H9 (cell line): ENCODE results near the gene VASN. TPM values are rescaled to one million over a fixed set of nuclear protein-coding genes. Genes with fewer than 3 reads are reported as not detected.
A peak's percentile ranks its signal among the peaks of the same experiment; 100 is the strongest.

Source experiments
- DNase-seq: peaks from one replicate; pipeline ENCODE4 v3.0.0-alpha.2; 2017
- H2AFZ ChIP-seq: one replicate; pipeline ENCODE4 v1.6.1; 2013; ENCODE audit warnings: mild to moderate bottlenecking, low read length, control low read depth, moderate library complexity
- H2AK5ac ChIP-seq: 2 replicates; pipeline ENCODE4 v1.6.1; 2013; ENCODE audit warnings: low read length, control low read depth, mixed read lengths; ENCODE audit not compliant: insufficient read length
- H2BK120ac ChIP-seq: one replicate; pipeline ENCODE4 v1.6.1; 2013; ENCODE audit warnings: low read depth, mild to moderate bottlenecking, low read length, control low read depth, inconsistent platforms; ENCODE audit not compliant: poor library complexity, severe bottlenecking
- H2BK12ac ChIP-seq: 2 replicates; pipeline ENCODE4 v1.6.1; 2013; ENCODE audit warnings: low read length, control low read depth, mixed read lengths, low read depth; ENCODE audit not compliant: insufficient read length
- H2BK15ac ChIP-seq: 2 replicates; pipeline ENCODE4 v1.6.1; 2013; ENCODE audit warnings: low read depth, low read length, control low read depth
- H2BK20ac ChIP-seq: one replicate; pipeline ENCODE4 v1.6.1; 2013; ENCODE audit warnings: low read depth, mild to moderate bottlenecking, low read length, control low read depth, inconsistent platforms; ENCODE audit not compliant: poor library complexity, severe bottlenecking
- H2BK5ac ChIP-seq: 2 replicates; pipeline ENCODE4 v1.6.1; 2013; ENCODE audit warnings: low read length, control low read depth, mixed read lengths; ENCODE audit not compliant: insufficient read length
- H3K14ac ChIP-seq: 2 replicates; pipeline ENCODE4 v1.6.1; 2013; ENCODE audit warnings: low read length, control low read depth; ENCODE audit not compliant: insufficient read depth
- H3K18ac ChIP-seq: 2 replicates; pipeline ENCODE4 v1.6.1; 2013; ENCODE audit warnings: low read depth, mild to moderate bottlenecking, mixed read lengths, low read length, control low read depth; ENCODE audit not compliant: insufficient read length
- H3K23ac ChIP-seq: 2 replicates; pipeline ENCODE4 v1.6.1; 2013; ENCODE audit warnings: low read length, control low read depth, mixed read lengths, low read depth; ENCODE audit not compliant: insufficient read length
- H3K23me2 ChIP-seq: 2 replicates; pipeline ENCODE4 v1.6.1; 2013; ENCODE audit warnings: low read depth, mild to moderate bottlenecking, mixed read lengths, low read length, control low read depth; ENCODE audit not compliant: insufficient read length, poor library complexity, severe bottlenecking
- H3K27ac ChIP-seq: 2 replicates; pipeline ENCODE4 v1.5.1; 2013; ENCODE audit warnings: low read length, control low read depth, mixed read lengths, low read depth; ENCODE audit not compliant: insufficient read length
- H3K27me3 ChIP-seq: 2 replicates; pipeline ENCODE4 v1.6.1; 2013; ENCODE audit warnings: low read length, control low read depth, inconsistent platforms; ENCODE audit not compliant: insufficient read depth
- H3K4ac ChIP-seq: 2 replicates; pipeline ENCODE4 v1.6.1; 2013; ENCODE audit warnings: low read depth, mild to moderate bottlenecking, control low read depth, inconsistent platforms, low read length, moderate library complexity
- H3K4me1 ChIP-seq: 2 replicates; pipeline ENCODE4 v1.6.1; 2013; ENCODE audit warnings: low read length, control low read depth, inconsistent platforms; ENCODE audit not compliant: insufficient read depth
- H3K4me2 ChIP-seq: 2 replicates; pipeline ENCODE4 v1.6.1; 2013; ENCODE audit warnings: low read length, control low read depth, mixed read lengths; ENCODE audit not compliant: insufficient read length, insufficient read depth
- H3K56ac ChIP-seq: 2 replicates; pipeline ENCODE4 v1.6.1; 2013; ENCODE audit warnings: low read depth, mild to moderate bottlenecking, mixed read lengths, low read length, control low read depth; ENCODE audit not compliant: insufficient read length
- H3K79me1 ChIP-seq: 2 replicates; pipeline ENCODE4 v1.6.1; 2013; ENCODE audit warnings: low read depth, mild to moderate bottlenecking, moderate library complexity, low read length, control low read depth, inconsistent platforms; ENCODE audit not compliant: insufficient read depth, poor library complexity, severe bottlenecking
- H3K79me2 ChIP-seq: 2 replicates; pipeline ENCODE4 v1.6.1; 2013; ENCODE audit warnings: low read length, control low read depth, inconsistent platforms; ENCODE audit not compliant: insufficient read depth
- H3K9ac ChIP-seq: 2 replicates; pipeline ENCODE4 v1.6.1; 2013; ENCODE audit warnings: low read length, control low read depth, mixed read lengths; ENCODE audit not compliant: insufficient read length; ENCODE audit errors: extremely low read depth
- H3K9me3 ChIP-seq: one replicate; pipeline ENCODE4 v1.6.1; 2013; ENCODE audit warnings: low read depth, low read length, inconsistent platforms; ENCODE audit not compliant: control insufficient read depth
- H3T11ph ChIP-seq: one replicate; pipeline ENCODE4 v1.6.1; 2013; ENCODE audit warnings: mild to moderate bottlenecking, low read length, control low read depth, inconsistent platforms
- H4K20me1 ChIP-seq: one replicate; pipeline ENCODE4 v1.6.1; 2013; ENCODE audit not compliant: control insufficient read depth, insufficient read length, insufficient read depth
- H4K5ac ChIP-seq: 2 replicates; pipeline ENCODE4 v1.6.1; 2013; ENCODE audit warnings: low read depth, mild to moderate bottlenecking, mixed read lengths, low read length, control low read depth; ENCODE audit not compliant: insufficient read length
- H4K8ac ChIP-seq: replicated peaks from 2 replicates; pipeline ENCODE4 v1.6.1; 2013; ENCODE audit warnings: low read length, control low read depth, mixed read lengths, low read depth; ENCODE audit not compliant: insufficient read length
- H4K91ac ChIP-seq: 2 replicates; pipeline ENCODE4 v1.6.1; 2013; ENCODE audit warnings: low read depth, mild to moderate bottlenecking, moderate library complexity, mixed read lengths, low read length, control low read depth; ENCODE audit not compliant: insufficient read length
- H3K27ac Mint-ChIP-seq, 3 experiments: 2 replicates in 2 of 3; 3 replicates in 1 of 3; pipeline ENCODE4 v1.8.0; 2020 to 2021; ENCODE audit warnings: mixed read lengths in 3 of 3, mild to moderate bottlenecking in 1 of 3, moderate library complexity in 1 of 3
- H3K27me3 Mint-ChIP-seq: 2 replicates; pipeline ENCODE4 v1.8.0; 2021; ENCODE audit warnings: low read depth, mild to moderate bottlenecking, moderate library complexity, mixed read lengths
- H3K36me3 Mint-ChIP-seq, 3 experiments: 2 replicates in 2 of 3; 3 replicates in 1 of 3; pipeline ENCODE4 v1.8.0; 2020 to 2021; ENCODE audit warnings: low read depth in 3 of 3, mixed read lengths in 3 of 3; ENCODE audit not compliant: insufficient read depth in 1 of 3
- H3K4me1 Mint-ChIP-seq, 2 experiments: 2 replicates each; pipeline ENCODE4 v1.8.0; 2020; ENCODE audit warnings: mixed read lengths in 2 of 2
- H3K4me3 Mint-ChIP-seq, 2 experiments: 2 replicates in 1 of 2; 3 replicates in 1 of 2; pipeline ENCODE4 v1.8.0; 2020 to 2021; ENCODE audit warnings: mild to moderate bottlenecking in 2 of 2, mixed read lengths in 2 of 2, moderate library complexity in 1 of 2
- H3K9me3 Mint-ChIP-seq, 2 experiments: 2 replicates in 1 of 2; 3 replicates in 1 of 2; pipeline ENCODE4 v1.8.0; 2020; ENCODE audit warnings: mild to moderate bottlenecking in 2 of 2, mixed read lengths in 2 of 2, moderate library complexity in 1 of 2
- WGBS: extraction: QIAGEN DNeasy Blood & Tissue Kit; methylation state at CpG from one replicate; pipeline ENCODE4 v1.1.7; 2013; ENCODE audit warnings: missing lambda C conversion rate, low lambda C conversion rate, mixed read lengths; ENCODE audit not compliant: insufficient read length; ENCODE audit errors: extremely low coverage; 5-methylcytosine and 5-hydroxymethylcytosine counted together
- total RNA-seq: library from RNA; stranded (reverse); gene quantifications from 2 replicates; pipeline ENCODE4 v1.2.1, GENCODE V29; 2021
- TF ChIP-seq, protein P1 (sequence below): fragments of 200-600 bp; sonication (generic); conservative IDR thresholded peaks from 3 replicates; pipeline ENCODE4 v1.8.0; 2021; ENCODE audit warnings: antibody characterized with exemption, mild to moderate bottlenecking

Gene VASN
- total RNA-seq, 1 experiment from 2014 or later: 11.0 TPM

DNA sequence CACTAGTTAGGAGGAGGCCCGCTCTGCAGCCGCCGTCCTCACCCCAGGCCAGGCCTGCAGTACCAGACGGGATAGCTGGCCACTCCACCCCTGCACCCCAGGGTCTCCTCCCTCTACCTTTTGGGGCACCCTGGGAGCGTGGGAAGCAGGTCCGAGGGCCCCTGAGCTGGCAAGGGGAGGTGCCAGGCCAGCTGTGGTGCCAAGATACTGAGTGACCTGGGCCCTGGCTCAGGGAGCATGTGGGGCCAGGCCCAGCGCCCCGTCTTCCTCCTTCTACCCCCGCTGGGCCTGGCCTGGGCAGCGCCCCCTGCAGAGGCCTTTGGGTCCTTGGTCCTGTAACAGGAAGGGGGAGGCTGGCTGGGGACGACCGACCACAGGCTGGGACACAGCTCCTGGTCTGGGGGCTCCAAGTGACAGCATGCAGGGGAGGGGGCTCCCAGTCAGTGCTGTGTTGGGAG, 33.5 kb upstream of the VASN start:
- TF ChIP-seq, protein P1, sequence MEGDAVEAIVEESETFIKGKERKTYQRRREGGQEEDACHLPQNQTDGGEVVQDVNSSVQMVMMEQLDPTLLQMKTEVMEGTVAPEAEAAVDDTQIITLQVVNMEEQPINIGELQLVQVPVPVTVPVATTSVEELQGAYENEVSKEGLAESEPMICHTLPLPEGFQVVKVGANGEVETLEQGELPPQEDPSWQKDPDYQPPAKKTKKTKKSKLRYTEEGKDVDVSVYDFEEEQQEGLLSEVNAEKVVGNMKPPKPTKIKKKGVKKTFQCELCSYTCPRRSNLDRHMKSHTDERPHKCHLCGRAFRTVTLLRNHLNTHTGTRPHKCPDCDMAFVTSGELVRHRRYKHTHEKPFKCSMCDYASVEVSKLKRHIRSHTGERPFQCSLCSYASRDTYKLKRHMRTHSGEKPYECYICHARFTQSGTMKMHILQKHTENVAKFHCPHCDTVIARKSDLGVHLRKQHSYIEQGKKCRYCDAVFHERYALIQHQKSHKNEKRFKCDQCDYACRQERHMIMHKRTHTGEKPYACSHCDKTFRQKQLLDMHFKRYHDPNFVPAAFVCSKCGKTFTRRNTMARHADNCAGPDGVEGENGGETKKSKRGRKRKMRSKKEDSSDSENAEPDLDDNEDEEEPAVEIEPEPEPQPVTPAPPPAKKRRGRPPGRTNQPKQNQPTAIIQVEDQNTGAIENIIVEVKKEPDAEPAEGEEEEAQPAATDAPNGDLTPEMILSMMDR: no peak
- Histone ChIP-seq H3K4ac (no peak overlapping the region), H2BK20ac (no peak overlapping the region), H3K14ac (no peak overlapping the region), H3K9me3 (no peaks in the 10 kb centered on the region), H3K27me3 (no peaks in the 10 kb centered on the region), H4K91ac (no peak overlapping the region), H4K8ac (no peak overlapping the region), H4K20me1 (no peaks in the 10 kb centered on the region), H3K23ac (no peak overlapping the region), H3K23me2 (no peaks in the 10 kb centered on the region), H3K18ac (no peak overlapping the region), H2BK5ac (no peak overlapping the region), H2BK15ac (0 out of 2 replicates have a peak overlapping the region, but pooled peaks have one; percentile 24), H3K79me1 (no peaks in the 10 kb centered on the region), H2BK12ac (no peak overlapping the region), H2AFZ (no peak overlapping the region), H2AK5ac (no peak overlapping the region), H3K4me2 (no peak overlapping the region), H4K5ac (no peak overlapping the region), H2BK120ac (no peak overlapping the region), H3K79me2 (no peaks in the 10 kb centered on the region), H3K27ac (no peak overlapping the region), H3K9ac (no peak overlapping the region), H3K4me1 (no peaks in the 10 kb centered on the region), H3T11ph (no peak overlapping the region), H3K56ac (no peak overlapping the region)
- H3K9me3 Mint-ChIP-seq: no peaks in the 10 kb centered on the region
- no peak overlapping the region for H3K27ac Mint-ChIP-seq
- WGBS: no CpG with 5 or more reads among the region's 12 CpGs
- H3K36me3 Mint-ChIP-seq: peaks cover 7 to 26% (median 15%) of the 10 kb centered on the region in 3 experiments; a peak in 6 of 7 replicates
- H3K27me3 Mint-ChIP-seq: no peaks in the 10 kb centered on the region
- DNase-seq: no peak
- no peak overlapping the region for H3K4me3 Mint-ChIP-seq
- H3K4me1 Mint-ChIP-seq: no peaks in the 10 kb centered on the region
